ENCODE data around the gene IGFN1. TPM values are rescaled to one million over a fixed set of nuclear protein-coding genes. Genes with fewer than 3 reads are reported as not detected.

The IGFN1 gene
- total and polyA plus RNA-seq, 4 donors = 0.03 to 0.14 (median 0.08) TPM; not detected in 1

- no peak overlapping the region for H3K4me3 ChIP-seq (ENCODE audit: low read depth in 1 of 3, low read length in 3 of 3)
- peaks cover 0 to 7% (median 2%) of the 10 kb centered on the region in 4 donors for H3K27me3 ChIP-seq (ENCODE audit: control insufficient read depth in 4 of 4, insufficient read depth in 4 of 4, low read length in 3 of 4)
- TF ChIP-seq FOXA1 (IDR thresholded peaks at IDR 0.05) = no peak
- TF ChIP-seq RXRA (IDR thresholded peaks at IDR 0.05) = no peak
- no peak for TF ChIP-seq RAD21 (IDR thresholded peaks at IDR 0.05)
- TF ChIP-seq HNF4A (conservative IDR thresholded peaks at IDR 0.05) = no peak
- no peak for TF ChIP-seq ZBTB33 (IDR thresholded peaks at IDR 0.05)
- no peak for TF ChIP-seq ATF3 (IDR thresholded peaks at IDR 0.05)
- TF ChIP-seq REST (IDR thresholded peaks at IDR 0.05) = no peak
- no peak for TF ChIP-seq FOXA2 (IDR thresholded peaks at IDR 0.05)
- no peak for TF ChIP-seq SP1 (IDR thresholded peaks at IDR 0.05)
- TF ChIP-seq MAX (IDR thresholded peaks at IDR 0.05) = no peak
- H3K27ac ChIP-seq (ENCODE audit: low read depth in 1 of 2, low read length in 2 of 2) = no peak overlapping the region
- H3K4me1 ChIP-seq (ENCODE audit: control insufficient read depth in 4 of 4, insufficient read depth in 4 of 4, low read length in 3 of 4) = no peaks in the 10 kb centered on the region
- H3K9me3 ChIP-seq (ENCODE audit: control insufficient read depth in 4 of 4, low read length in 3 of 4) = no peaks in the 10 kb centered on the region
- WGBS = 15% methylated on average over 1 of the region's 1 CpG
- no peaks in the 10 kb centered on the region for H3K36me3 ChIP-seq (ENCODE audit: control insufficient read depth in 4 of 4, insufficient read depth in 3 of 4, low read depth in 1 of 4, low read length in 3 of 4)
- H3K9ac ChIP-seq (ENCODE audit: low read depth in 1 of 2, low read length in 2 of 2) = no peak overlapping the region
- DNase-seq (ENCODE audit: low spot score) = no peak
These were observed 54.5 kb downstream of the IGFN1 start for GRCh38 chr1:201245082-201245481.

GRCh38 chr1:201248721-201249559 lies 58.3 kb downstream of the IGFN1 start:
- Histone ChIP-seq H3K36me3 (ENCODE audit: control insufficient read depth in 4 of 4, insufficient read depth in 3 of 4, low read depth in 1 of 4, low read length in 3 of 4) (no peaks in the 10 kb centered on the region), H3K4me1 (ENCODE audit: control insufficient read depth in 4 of 4, insufficient read depth in 4 of 4, low read length in 3 of 4) (no peaks in the 10 kb centered on the region), H3K27ac (ENCODE audit: low read depth in 1 of 2, low read length in 2 of 2) (no peak overlapping the region), H3K27me3 (ENCODE audit: control insufficient read depth in 4 of 4, insufficient read depth in 4 of 4, low read length in 3 of 4) (peaks cover 0 to 2% (median 0%) of the 10 kb centered on the region in 4 donors), H3K4me3 (ENCODE audit: low read depth in 1 of 3, low read length in 3 of 3) (no peak overlapping the region), H3K9me3 (ENCODE audit: control insufficient read depth in 4 of 4, low read length in 3 of 4) (no peaks in the 10 kb centered on the region), H3K9ac (ENCODE audit: low read depth in 1 of 2, low read length in 2 of 2) (no peak overlapping the region)
- 93% methylated on average over 14 of the region's 14 CpGs for WGBS
- no peak for DNase-seq (ENCODE audit: low spot score)
- TF ChIP-seq ATF3 (IDR thresholded peaks at IDR 0.05) (no peak), ZBTB33 (IDR thresholded peaks at IDR 0.05) (no peak), YY1 (IDR thresholded peaks at IDR 0.05) (no peak), JUND (IDR thresholded peaks at IDR 0.05) (no peak), RAD21 (IDR thresholded peaks at IDR 0.05) (no peak), REST (IDR thresholded peaks at IDR 0.05) (no peak), HNF4A (conservative IDR thresholded peaks at IDR 0.05) (no peak), CTCF (IDR thresholded peaks at IDR 0.05; ENCODE audit: low read depth, low read length, missing input control) (no peak), MAX (IDR thresholded peaks at IDR 0.05) (no peak), TAF1 (conservative IDR thresholded peaks at IDR 0.05) (no peak), RXRA (IDR thresholded peaks at IDR 0.05) (no peak)
